ENCODE measurements around the gene PRKG1. TPM values are rescaled to one million over a fixed set of nuclear protein-coding genes. Genes with fewer than 3 reads are reported as not detected.

Gene PRKG1
- total RNA-seq, 1 experiment from 2014 or later: 10.4 TPM

DNA sequence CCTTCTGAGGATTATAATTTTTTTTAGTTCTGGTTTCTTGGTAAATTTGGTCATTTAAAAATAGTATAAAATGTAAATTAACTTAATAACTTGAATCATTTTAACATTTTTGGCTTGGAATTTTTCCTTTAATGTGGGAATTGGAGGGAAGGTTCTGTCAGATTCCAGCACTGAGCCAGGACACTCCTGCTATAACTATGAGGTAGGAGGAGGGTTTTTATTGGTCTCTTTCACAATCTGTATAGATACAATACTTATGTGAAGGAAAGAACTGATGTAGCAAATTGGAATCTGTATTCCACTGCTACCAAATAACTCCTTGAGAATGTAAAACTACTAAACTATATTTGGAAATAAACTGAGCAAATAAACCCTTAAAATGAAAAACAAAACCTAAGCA, 3.2 kb downstream of the PRKG1 start:
- Histone ChIP-seq H2AFZ (ENCODE audit: low read length) (no peak overlapping the region), H3K4me1 (ENCODE audit: insufficient read depth, low read length) (peaks cover 17% of the 10 kb centered on the region), H3K56ac (ENCODE audit: insufficient read length, low read depth, low read length) (no peak overlapping the region), H2BK20ac (ENCODE audit: low read depth, low read length, poor library complexity, severe bottlenecking) (no peak overlapping the region), H2BK5ac (ENCODE audit: insufficient read length, low read length) (no peak overlapping the region), H2AK5ac (ENCODE audit: insufficient read length, low read length) (no peak overlapping the region), H3K79me1 (ENCODE audit: insufficient read depth, low read depth, low read length, poor library complexity, severe bottlenecking) (no peaks in the 10 kb centered on the region), H4K91ac (ENCODE audit: insufficient read length, low read depth, low read length) (no peak overlapping the region), H2BK12ac (ENCODE audit: insufficient read length, low read depth, low read length) (no peak overlapping the region), H3K9ac (ENCODE audit: extremely low read depth, insufficient read length, low read length) (no peak overlapping the region), H3K9me3 (ENCODE audit: control insufficient read depth, low read depth, low read length) (no peaks in the 10 kb centered on the region), H3K23me2 (ENCODE audit: insufficient read length, low read depth, low read length, poor library complexity, severe bottlenecking) (peaks cover 17% of the 10 kb centered on the region), H4K8ac (replicated peaks; ENCODE audit: insufficient read length, low read depth, low read length) (no peak overlapping the region), H3T11ph (ENCODE audit: low read length) (no peak overlapping the region), H3K27ac (ENCODE audit: insufficient read length, low read depth, low read length) (no peak overlapping the region), H3K4ac (ENCODE audit: low read depth, low read length) (no peak overlapping the region), H2BK15ac (ENCODE audit: low read depth, low read length) (no peak overlapping the region), H3K27me3 (ENCODE audit: insufficient read depth, low read length) (no peaks in the 10 kb centered on the region; the same call in 1 of the 2 replicates), H3K79me2 (ENCODE audit: insufficient read depth, low read length) (peaks cover 2% of the 10 kb centered on the region; the same call in 1 of the 2 replicates), H4K20me1 (ENCODE audit: control insufficient read depth, insufficient read depth, insufficient read length) (no peaks in the 10 kb centered on the region), H3K14ac (ENCODE audit: insufficient read depth, low read length) (no peak overlapping the region), H4K5ac (ENCODE audit: insufficient read length, low read depth, low read length) (no peak overlapping the region), H2BK120ac (ENCODE audit: low read depth, low read length, poor library complexity, severe bottlenecking) (no peak overlapping the region), H3K23ac (ENCODE audit: insufficient read length, low read depth, low read length) (no peak overlapping the region), H3K18ac (ENCODE audit: insufficient read length, low read depth, low read length) (no peak overlapping the region), H3K4me2 (ENCODE audit: insufficient read depth, insufficient read length, low read length) (no peak overlapping the region)
- TF ChIP-seq, protein P1, sequence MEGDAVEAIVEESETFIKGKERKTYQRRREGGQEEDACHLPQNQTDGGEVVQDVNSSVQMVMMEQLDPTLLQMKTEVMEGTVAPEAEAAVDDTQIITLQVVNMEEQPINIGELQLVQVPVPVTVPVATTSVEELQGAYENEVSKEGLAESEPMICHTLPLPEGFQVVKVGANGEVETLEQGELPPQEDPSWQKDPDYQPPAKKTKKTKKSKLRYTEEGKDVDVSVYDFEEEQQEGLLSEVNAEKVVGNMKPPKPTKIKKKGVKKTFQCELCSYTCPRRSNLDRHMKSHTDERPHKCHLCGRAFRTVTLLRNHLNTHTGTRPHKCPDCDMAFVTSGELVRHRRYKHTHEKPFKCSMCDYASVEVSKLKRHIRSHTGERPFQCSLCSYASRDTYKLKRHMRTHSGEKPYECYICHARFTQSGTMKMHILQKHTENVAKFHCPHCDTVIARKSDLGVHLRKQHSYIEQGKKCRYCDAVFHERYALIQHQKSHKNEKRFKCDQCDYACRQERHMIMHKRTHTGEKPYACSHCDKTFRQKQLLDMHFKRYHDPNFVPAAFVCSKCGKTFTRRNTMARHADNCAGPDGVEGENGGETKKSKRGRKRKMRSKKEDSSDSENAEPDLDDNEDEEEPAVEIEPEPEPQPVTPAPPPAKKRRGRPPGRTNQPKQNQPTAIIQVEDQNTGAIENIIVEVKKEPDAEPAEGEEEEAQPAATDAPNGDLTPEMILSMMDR (conservative IDR thresholded peaks at IDR 0.05): no peak
- no peak overlapping the region for H3K4me3 Mint-ChIP-seq
- no peaks in the 10 kb centered on the region for H3K9me3 Mint-ChIP-seq
- no peak overlapping the region; a peak in 1 of 7 replicates for H3K27ac Mint-ChIP-seq
- no peaks in the 10 kb centered on the region; a peak in 1 of 7 replicates for H3K36me3 Mint-ChIP-seq (ENCODE audit: insufficient read depth in 1 of 3, low read depth in 3 of 3)
- peaks cover 32% of the 10 kb centered on the region for H3K27me3 Mint-ChIP-seq (ENCODE audit: low read depth)
- no peak for DNase-seq
- H3K4me1 Mint-ChIP-seq: peaks cover 46 to 58% of the 10 kb centered on the region in 2 experiments

Measured in H9 (cell line).